GM23248 (cell line): Measurements from ENCODE around the gene CCDC88C.

Experiments
- EZH2 ChIP-seq: fragments of 200-600 bp; sonication (generic); IDR thresholded peaks from 2 replicates; pipeline ENCODE4 v1.6.1; 2018; ENCODE audit warnings: antibody characterized with exemption, mild to moderate bottlenecking; ENCODE audit not compliant: insufficient read depth, poor library complexity, severe bottlenecking
- EZH2phosphoT487 ChIP-seq: fragments of 200-600 bp; sonication (generic); IDR thresholded peaks from 2 replicates; pipeline ENCODE4 v1.6.1; 2018; ENCODE audit warnings: antibody characterized with exemption, moderate library complexity, mild to moderate bottlenecking, low read depth; ENCODE audit not compliant: insufficient read depth

DNA sequence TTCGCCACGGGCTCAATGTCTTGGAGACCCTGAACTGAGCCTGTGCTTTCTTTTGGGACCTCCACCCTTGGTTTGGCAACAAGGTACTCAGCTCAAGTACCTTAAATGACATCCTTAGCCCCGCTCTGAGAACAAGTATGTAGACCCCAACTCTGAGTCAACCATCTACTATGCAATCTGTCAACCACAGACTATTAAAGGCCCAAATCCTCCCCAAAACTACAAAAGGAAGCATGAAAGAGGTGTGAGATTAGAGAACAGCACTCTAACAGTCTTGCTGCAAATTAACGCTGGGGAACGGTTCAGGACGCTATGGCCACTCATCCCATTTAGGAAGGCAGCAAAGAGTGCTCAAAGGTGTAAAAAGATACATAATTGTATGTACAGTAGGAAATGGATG is 52.1 kb downstream of the CCDC88C start:
- TF ChIP-seq EZH2, result no peak
- TF ChIP-seq EZH2phosphoT487, result no peak
